GM12801 (cell line): Measurements from ENCODE around the gene SELENBP1.

ENCODE experiments used
- CTCF ChIP-seq: IDR thresholded peaks from one replicate; pipeline ENCODE4 v1.5.1; 2011; ENCODE audit warnings: control low read depth; ENCODE audit not compliant: insufficient read length; ENCODE audit errors: extremely low read depth

Gene SELENBP1

GRCh38 chr1:151393583-151393982 lies 21.1 kb upstream of the SELENBP1 start:
- no peak for TF ChIP-seq CTCF

- TF ChIP-seq CTCF: no peak
These were observed 18.6 kb upstream of the SELENBP1 start for GRCh38 chr1:151391079-151391563.

- TF ChIP-seq CTCF: no peak
These were observed 13.5 kb upstream of the SELENBP1 start for GRCh38 chr1:151386002-151386401.

GRCh38 chr1:151384584-151384983 lies 12.1 kb upstream of the SELENBP1 start:
- TF ChIP-seq CTCF: no peak

- TF ChIP-seq CTCF: no peak
These were observed 4.8 kb upstream of the SELENBP1 start for GRCh38 chr1:151377150-151377884.

- TF ChIP-seq CTCF: no peak
These were observed 691 bp upstream of the SELENBP1 start for GRCh38 chr1:151373196-151373595.

GRCh38 chr1:151371370-151372057 lies 991 bp downstream of the SELENBP1 start:
- no peak for TF ChIP-seq CTCF
